HG03139 (cell line): ENCODE measurements around the gene CCDC106.

Experiments
- ATAC-seq: cut with Tn5 transposase; IDR thresholded peaks from one replicate; pipeline ENCODE4 v1.9.1; 2021; ENCODE audit not compliant: unreplicated experiment

Gene CCDC106

DNA sequence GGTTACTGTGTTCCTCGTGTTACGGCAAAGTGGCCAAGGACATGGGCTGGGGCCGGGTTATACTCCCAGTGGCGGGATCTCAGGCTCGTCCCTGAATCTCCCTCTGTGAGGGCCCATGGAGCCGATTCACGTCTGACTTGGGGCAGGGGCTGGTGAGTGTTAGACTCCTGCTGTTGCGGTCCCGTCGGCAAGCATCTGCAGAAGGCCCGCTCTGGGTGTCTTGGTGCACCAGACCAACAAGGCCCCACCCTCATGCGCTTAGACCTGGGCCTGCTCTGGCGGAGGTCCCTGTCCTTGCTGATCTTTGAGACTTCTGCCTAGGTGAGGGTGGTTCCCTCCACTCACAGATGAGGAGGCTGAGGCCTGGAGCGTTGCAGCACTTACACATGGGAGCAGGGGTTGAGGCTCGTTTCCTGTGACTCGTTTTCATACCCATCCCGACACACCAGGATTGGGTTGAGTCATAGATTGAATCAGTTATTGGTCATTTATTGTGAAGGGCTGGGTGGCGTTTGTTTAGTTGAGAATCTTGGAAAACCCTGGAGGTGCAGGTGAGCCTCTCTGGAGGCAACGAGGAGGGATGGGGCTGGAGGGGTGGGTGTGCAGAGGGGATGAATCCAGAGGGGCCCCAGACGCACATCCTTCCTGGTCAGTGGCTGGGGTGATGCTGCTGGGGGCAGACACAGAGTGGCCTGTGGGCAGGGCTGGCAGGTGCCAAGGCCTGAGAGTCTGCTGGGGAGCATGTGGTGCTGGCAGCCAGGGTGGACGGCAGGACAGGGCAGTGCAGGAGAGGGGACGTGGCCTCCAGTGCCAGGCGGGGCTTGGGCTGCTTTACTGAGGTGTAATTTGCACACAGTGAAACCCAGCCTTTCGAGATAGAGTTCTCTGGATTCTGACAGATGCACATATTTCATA lies 31.6 kb downstream of the CCDC106 start:
- ATAC-seq, result no peak

DNA sequence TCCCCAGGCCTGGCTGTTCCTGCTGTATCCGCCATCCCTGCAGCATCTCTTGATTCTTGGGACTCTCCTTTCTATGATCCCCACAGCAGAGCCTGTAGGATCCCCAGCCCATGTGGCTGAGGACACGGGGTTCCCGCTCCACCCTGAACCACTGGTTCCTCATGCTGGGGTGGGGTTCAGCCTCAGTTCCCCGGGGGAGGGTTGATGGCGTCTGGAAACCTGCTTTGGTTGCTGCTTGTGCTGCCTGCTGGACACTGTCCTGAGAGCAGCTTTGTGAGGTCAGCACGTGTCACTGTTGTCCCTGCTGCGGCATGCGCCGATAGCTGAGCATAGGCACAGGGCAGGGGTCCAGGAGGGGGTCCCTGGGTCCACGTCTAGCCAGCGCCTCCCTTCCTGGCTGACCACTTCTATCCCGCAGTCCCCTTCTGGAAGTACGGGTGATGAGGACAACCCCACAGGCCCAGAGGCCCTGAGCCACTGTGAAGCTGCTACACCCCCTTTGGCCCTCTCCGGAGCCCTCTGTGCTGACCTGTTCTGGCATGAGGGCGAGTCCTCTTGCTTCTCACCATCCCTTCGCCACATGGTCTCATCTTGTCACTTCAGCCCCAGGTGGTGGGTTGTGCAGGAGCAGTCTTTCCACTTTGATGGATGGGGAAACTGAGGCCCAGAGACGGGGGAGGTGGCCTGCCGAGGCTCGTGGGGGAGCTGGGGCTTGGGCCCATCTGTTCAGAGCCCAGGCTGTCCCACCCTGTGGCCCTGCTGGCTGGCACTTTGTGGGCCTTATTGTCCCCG lies 32.5 kb downstream of the CCDC106 start:
- ATAC-seq, result no peak

DNA sequence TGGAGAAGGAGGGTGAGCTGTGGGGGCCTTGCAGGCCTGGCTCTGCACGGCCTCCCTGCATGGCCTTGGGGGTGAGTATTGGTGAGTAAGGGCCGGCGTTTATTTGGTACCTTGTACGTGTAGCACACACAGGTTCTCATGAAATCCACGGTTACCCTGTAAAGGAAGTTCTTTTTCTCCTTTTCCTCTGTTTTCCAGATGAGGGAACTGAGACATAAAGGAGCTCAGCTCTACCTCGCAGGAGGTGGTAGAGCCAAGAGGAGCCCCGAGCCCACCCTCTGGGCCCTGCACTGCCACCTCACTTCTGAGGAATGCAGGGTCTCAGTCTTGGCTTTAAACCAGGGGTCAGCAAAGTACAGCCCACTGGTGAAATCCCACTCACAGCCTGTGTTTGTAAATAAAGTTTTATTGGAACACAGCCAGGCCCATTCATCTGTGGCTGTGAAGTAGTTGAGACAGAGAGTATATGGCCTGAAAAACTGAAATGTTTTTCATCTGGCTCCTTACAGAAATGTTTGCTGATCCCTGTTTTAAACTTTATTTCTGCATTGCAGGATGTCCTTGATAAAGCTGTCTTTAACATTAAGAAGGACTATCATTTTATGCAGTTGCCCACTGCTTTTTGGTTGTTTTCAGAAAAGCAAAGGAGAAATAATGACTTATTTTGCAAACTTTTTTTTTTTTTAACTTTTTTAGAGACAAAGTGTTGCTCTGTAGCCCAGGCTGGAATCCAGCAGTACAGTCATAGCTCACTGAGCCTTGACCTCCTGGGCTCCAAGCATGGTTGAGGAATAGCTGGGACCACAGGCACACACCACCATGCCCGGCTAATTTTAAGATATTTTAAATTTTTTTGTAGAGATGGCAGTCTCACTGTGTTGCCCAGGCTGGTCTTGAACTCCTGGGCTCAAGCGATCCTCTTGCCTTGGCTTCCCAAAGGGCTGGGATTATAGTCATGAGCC lies 33.4 kb downstream of the CCDC106 start:
- ATAC-seq, result no peak

DNA sequence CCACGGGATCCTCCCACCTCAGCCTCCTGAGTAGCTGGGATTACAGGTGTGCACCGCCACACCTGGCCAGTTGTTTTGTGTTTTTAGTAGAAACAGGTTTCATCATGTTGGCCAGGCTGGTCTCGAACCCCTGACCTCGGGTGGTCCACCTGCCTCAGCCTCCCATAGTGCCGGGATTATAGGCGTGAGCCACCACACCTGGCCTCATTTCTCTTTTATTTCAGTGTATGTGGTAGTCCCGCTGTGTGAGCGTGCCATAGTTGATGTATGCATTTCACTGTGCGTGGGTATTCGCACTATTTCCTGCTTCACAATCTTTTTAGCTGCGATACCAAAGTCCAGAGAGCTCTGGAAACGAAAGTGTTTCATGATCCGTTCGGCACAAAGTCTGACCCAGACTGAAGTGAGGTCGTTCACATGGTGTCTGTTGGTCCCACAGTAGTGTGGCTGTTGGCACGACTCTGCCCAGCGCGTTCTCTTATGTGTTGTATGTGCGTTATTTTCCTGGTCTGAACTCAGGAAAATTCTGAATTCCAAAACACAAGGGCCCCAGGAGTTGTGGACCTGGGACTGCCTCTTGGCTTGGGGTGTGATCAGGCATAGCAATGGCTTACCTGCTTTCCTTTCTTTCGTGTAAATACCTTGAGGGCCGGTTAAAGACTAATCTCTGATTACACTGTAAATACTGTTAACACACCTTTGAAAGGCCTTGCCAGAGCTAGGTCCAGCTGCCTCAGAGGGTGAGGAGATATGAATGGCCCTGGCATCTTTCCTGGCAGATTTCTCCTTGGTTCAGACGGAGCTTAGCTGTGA lies 35.6 kb downstream of the CCDC106 start:
- ATAC-seq, result no peak

DNA sequence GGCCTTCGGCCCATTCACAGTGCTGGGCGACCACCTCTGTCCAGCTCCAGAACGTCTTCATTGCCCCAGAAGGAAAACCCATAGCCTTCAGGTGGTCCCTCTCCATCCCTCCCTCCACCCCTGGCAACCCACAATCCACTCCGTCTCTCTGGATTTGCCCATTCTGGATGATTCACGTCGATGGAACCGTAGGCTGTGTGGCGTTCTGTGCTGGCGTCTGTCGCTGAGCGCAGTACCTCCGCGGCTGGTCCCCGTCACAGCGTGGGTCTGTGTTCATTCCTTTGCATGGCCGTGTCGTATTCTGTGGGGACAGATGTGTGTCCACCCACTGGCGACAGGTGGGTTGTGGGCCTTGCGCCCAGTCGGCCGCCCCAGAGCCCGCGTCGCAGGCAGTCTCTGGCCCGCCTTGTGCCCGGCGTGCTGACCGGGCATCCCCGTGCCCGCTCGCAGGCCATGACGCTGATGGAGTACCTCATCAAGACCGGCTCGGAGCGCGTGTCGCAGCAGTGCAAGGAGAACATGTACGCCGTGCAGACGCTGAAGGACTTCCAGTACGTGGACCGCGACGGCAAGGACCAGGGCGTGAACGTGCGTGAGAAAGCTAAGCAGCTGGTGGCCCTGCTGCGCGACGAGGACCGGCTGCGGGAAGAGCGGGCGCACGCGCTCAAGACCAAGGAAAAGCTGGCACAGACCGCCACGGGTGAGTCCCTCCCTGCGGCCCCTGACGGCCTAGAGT lies 37.1 kb downstream of the CCDC106 start:
- ATAC-seq, result no peak

DNA sequence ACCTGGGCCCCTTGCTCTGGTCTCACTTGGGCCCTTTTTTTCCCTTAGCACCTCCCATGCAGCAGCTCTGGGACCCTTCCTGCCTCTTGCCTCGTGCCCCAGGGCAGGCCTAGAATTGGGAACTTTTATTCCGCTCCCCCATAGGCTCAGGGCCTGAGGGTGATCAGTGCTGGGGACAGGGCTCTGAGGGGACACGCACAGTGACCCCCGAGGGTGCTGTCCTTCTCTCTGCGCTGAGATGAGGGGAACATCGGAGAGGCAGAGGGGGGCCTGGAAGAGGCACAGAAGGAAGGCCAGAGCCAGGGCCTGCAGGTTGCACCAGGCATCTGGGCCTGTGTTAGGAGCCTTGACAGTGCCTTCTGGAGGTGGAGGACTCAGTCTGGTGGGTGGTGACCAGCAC lies 37.8 kb downstream of the CCDC106 start:
- ATAC-seq, result no peak

DNA sequence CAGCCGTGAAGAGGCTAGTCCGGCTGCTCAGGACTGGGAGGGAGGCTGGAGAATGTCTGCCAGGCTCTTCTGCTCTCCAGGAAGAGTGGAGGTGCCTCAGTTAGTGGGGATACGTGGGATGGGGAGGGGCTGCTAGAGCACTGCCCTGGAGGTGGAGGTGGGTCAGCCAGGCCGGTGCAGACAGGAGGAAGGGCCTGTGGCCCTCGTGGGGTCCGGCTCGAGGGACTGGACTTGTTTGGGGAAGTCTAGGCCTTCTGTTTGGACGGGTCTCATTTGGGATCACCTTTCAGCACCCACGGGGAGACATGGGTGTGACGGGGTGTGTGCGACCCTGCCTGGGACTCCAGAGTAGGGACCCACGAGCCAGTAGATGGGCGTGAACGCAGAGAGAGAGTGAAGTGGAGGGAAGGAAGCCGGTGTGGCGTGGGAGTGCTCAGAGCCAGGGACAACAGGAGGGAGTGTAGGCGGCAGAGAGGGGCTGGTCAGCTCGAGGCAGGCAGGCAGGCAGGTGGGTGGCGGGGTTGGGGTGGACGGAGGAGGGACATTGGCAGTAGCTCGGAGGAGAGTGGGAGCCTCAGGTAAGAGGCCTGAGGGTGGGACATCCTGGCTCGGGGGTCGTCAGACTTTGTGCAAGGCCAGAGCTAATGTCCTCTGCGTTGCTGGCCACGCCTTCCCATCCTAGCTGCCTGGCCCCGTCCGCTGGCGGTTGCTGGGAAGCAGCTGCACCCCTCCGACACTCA lies 38.5 kb downstream of the CCDC106 start:
- ATAC-seq, result no peak

DNA sequence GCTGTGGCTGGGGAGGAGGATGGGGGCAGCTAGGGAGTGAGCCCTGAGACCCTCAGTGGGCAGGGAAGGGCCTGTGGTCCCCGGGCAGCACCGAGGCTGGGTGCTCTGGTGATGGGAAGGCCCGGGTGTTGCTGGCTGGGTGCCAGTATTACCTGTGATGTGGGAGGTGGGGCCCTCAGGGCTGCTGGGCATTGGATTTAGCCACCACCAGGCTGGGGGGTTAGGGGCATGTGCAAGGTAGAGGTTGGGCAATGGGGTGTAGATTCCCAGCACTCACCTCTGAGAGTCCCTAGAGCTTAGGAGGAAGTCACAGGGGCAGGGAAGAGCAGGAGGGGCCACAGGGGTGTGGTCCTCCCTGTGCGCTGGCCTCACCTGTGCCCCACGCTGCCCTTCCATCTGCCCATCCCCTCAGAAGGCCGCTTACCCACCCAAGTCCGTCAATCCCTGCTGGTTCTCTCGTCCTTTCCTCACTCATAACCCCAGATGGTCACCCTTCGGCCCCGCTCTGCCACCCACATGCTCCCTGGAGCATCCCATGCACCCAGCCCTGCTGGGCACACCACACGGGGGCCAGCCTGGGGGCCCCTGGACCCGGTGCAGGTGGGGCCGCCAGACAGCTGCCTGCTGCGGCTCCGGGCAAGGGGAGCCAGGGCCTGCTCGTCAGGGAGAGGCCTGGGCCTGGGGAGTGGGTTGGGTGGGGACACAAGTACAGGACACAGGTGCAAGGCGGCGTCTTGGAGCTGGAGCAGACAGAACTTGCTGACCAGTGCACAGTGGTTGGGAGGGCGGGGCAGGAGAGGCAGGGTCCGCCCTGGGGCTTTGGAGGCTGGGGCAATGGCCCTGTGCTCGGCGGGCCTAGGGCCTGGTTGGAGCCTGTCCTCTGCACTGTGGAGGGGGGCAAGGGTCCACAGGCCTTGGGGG lies 39.5 kb downstream of the CCDC106 start:
- ATAC-seq, result no peak

DNA sequence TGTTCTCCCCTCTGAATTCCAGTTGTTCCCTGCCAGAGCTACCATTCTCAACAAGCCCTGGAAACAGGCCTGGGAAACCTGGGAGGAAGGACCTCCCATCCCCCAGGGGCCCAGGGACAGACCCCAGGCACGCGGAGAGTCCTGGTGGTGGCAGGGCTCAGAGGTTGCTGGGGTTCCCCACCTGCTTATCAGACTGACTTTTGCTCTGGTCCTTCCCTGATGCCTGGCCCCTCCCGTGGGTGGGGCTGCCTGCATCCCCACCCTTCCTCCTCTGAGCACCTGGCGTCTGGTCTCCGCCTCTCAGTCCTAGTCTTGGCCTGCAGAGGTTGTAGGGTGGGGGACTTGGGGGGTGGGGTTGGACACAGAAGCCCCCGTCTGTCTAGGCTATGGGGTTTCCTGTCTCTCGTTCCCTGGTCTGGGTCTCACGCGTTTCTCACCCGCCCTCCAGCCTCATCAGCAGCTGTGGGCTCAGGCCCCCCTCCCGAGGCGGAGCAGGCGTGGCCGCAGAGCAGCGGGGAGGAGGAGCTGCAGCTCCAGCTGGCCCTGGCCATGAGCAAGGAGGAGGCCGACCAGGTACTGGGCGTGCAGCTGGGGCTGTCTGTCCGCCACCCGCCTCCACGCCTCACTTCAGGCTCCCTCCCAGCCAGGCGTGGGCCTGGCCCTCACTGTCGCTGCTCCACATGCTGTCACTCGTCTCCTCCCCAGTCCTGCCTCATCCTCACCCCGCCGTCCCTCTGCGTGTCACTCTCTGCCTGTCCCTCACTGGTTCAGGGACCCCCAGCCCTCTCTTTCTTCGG lies 40.6 kb downstream of the CCDC106 start:
- no peak for ATAC-seq

DNA sequence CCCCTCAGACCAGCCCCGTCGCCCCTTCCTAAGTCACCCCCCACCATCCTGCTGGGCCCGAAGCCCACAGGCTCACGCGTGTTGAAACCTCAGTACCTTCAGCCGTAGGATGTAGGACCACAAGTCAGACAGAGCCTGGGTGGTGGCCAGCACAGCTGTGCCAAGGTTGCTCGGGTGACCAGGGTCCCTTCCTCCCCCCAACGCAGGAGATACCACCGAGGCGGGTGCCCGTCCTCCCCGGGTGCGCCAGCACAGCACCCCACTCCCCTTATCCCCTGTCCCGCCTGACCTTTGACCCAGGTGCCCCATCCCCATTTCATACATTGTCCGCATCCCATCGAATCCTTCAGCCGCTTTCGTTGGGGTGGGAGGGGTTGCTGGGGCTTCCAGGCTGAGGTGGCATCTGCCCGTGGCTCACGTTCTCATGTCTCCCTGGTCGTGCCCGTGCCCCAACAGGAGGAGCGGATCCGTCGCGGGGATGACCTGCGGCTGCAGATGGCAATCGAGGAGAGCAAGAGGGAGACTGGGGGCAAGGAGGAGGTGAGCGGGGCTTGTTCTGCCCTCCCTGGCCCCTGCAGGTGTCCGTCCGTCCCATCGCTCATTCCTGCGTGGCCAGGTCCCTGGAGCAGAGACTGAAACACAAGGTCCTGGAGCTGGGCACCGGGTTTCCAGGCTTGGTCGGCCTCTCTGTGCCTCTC lies 41.5 kb downstream of the CCDC106 start:
- ATAC-seq, result no peak

DNA sequence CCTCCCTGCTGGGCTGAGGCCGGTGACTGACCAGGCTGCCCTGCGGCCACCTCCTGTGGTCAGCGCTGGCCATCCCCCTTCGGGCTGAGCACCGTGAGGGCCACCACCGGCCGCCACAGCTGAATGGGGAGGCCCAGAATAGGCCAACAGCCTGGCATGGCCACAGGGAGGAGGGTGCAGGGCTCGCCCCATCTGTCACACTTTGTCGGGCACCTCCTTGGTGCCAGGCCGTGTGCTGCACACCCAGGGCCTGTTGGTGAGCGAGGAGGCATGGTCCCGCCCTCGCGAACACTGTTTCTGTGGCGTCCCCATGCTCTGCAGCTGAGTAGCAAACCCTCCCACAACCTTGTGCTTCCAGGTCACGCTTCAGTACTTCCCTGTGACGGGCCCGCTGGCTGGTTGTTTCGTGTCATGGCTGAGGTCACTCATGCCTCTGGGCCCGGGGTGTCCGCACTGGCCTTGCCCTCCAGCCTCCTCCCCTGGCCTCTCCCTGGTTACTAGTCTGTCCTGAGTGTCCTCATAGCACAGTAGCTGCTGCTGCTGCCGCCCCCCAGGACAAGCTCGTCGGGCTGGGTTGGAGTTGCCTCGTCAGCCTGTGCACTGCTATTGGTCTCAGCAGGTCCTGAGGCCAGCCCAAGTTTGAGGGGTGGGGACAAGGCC lies 42.2 kb downstream of the CCDC106 start:
- no peak for ATAC-seq

DNA sequence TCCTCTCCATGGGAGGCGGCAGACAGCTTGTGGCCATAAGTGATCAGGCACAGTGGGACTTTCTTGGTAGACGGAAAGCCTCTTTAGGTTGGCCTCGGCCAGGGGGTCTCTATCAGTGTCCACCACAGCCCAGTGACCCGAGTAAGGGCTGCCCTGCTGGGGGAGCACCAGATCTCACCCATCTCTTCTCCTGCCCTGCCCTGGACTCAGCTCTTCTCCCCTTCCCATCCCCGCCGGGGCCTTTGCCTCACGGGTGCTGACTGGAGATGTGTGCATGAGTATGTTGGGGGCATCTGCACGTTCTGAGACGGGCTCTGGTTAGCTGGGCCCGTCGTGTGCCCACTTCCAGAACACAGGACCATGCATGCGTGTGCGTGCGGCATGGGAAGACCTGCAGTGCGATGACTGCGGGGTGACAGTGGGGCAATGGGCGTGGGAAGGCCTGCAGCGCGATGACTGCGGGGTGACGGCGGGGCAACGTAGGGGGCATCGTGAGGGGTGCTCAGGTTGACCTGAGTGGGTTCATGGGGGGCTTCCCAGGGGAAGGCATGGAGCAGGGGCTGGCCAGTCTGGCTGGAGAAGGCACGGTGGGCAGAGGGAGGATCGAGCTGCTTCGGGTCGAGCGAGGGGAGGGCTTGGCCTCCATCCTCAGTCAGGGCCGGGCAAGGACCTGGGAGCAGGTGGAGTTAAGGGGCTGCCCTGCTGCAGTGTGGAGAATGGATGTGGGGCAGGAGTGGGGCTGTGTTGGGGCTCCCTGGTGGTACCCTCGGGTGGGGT lies 42.9 kb downstream of the CCDC106 start:
- no peak for ATAC-seq

DNA sequence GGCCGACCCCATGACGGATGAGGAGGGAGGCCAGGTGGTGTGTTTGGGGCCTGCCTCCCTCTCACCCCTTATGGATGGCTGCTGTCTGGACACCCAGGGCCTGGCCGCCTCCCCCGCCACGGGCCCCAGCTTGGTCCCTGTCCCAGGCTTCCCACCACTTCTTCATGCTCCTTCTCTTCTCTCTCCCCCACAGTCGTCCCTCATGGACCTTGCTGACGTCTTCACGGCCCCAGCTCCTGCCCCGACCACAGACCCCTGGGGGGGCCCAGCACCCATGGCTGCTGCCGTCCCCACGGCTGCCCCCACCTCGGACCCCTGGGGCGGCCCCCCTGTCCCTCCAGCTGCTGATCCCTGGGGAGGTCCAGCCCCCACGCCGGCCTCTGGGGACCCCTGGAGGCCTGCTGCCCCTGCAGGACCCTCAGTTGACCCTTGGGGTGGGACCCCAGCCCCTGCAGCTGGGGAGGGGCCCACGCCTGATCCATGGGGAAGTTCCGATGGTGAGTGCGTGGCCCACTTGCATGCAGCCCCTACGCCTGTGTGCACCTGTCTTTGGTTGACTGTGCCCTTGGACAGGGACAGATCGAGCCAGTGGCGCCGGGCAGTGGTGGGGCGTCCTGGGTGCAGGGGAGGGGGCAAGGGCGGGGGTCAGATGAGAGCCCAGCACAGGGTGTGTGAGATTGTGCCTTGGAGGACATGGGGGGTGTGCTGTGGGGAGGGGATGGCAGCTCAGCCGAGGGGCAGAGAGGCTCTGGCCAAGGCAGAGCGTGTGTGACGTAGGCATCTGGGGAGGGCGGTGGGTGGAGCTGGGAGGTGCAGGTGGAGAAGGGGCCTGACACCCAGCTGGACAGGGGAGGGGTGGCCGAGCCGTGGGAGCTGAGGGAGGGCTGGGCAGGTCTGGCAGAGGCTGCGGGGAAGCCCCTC lies 43.8 kb downstream of the CCDC106 start:
- ATAC-seq, result no peak

DNA sequence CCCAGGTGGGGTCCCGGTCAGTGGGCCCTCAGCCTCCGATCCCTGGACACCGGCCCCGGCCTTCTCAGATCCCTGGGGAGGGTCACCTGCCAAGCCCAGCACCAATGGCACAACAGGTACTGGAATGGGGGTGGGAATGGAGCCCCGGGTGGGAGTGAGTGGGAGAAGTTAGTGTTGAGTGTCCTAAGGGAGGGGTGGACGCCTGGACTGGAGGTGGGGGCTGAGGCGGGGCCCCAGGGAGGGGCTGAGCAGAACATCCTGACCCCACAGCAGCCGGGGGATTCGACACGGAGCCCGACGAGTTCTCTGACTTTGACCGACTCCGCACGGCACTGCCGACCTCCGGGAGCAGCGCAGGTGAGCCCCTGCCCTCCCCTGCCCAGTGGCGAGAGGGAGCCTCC lies 44.7 kb downstream of the CCDC106 start:
- ATAC-seq, result no peak
